HG03175 (cell line): ENCODE data around the gene PID1.

ENCODE experiments used
- ATAC-seq: cut with Tn5 transposase; IDR thresholded peaks from one replicate; pipeline ENCODE4 v1.9.1; 2021; ENCODE audit warnings: mild to moderate bottlenecking, moderate library complexity; ENCODE audit not compliant: unreplicated experiment

The PID1 gene

GRCh38 chr2:229037621-229038020 lies 233.5 kb downstream of the PID1 start:
- ATAC-seq = no peak

DNA sequence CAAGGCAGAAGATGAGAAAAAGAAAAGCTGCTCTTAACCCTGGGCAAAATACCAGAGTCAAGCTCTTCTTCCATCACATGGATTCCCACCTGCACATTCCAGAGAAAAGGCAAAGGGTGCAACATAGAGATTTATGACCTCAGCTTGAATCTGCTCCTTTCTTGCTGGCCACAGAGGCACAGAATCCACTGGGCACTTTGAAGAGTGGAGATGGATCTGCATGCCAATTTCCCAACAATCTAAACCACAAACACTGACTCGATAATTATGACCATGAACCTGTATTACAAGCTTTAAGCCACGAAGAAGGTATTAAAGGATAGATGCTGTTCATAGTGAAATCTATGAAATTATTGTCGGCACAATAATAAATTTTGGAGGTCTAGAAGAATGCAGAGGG lies 237.3 kb downstream of the PID1 start:
- no peak for ATAC-seq

GRCh38 chr2:229032608-229033234 lies 238.4 kb downstream of the PID1 start:
- ATAC-seq = no peak

GRCh38 chr2:229027353-229028105 lies 243.6 kb downstream of the PID1 start:
- ATAC-seq = no peak

GRCh38 chr2:229025653-229026052 lies 245.4 kb downstream of the PID1 start:
- ATAC-seq = no peak

GRCh38 chr2:229022652-229023051 lies 248.4 kb downstream of the PID1 start:
- ATAC-seq = no peak

DNA sequence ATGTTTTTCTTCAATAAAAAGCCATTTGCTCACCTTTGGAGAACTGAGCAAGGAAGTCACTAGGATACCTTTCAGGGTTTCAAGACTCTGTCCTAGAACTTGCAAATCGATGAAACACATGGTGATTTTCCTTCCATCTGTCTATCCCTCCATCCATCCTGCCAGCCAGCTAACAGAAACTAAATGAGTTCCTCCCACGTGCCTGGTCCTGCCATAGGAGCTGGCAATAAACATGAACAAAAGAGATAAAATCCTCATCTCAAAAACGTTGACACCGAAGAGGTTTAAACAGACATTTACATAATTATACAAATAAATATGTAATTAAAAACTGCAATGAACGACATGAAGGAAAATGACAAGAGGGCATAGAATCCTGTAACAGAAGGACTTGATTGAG lies 249.0 kb downstream of the PID1 start:
- ATAC-seq = no peak

DNA sequence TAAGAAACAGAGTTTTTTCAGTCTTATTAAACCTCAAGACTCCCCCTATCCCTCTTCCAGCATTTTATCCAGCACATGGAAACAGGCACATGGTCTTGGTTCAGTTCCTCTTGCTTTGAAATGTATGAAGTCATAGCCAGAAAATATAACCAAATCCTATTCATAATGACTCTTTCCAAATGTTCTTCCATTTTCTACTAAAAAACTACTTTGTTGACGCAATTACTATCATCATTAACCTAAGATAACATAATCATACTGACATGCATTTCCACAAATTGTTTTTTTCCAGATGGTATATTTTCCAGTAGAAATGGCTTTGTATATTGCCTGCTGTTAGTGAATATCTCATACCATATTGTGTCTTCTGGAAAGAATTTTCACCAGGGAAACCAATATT lies 261.3 kb downstream of the PID1 start:
- no peak for ATAC-seq

DNA sequence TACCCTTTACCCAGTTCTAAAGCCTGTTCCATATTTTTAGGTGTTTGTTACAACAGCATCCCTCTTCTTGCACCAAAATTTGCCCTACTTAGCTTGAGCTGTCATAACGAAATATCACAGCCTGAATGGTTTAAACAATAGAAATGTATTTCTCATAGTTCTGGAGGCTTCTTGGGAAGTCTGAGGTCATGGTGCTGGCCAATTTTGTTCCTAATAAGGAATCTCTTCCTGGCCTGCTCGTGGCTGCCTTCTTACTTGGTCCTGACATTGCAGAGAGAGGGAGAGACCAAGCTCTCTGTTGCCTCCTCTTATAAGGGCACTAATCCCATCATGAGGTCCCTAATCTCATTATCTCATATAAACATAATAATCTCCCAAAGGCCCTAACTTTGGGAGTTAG lies 267.8 kb downstream of the PID1 start:
- no peak for ATAC-seq

GRCh38 chr2:229001196-229001595 lies 269.9 kb downstream of the PID1 start:
- ATAC-seq = no peak

DNA sequence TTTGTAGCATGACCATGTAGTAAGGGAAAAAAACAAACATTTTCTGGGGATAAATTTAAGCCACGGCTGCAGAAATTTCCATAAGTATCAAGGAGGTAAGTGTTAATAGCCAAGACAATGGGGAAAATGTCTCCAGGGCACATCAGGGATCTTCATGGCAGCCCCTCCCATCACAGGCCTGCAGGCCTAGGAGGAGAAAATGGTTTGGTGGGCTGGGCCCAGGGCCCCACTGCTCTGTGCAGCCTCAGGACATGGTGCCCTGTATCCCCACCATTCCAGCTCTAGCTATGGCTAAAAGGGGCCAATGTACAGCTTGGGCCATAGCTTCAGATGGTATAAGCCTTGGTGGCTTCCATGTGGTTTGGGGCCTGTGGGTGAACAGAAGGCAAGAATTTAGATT lies 271.8 kb downstream of the PID1 start:
- ATAC-seq = no peak

DNA sequence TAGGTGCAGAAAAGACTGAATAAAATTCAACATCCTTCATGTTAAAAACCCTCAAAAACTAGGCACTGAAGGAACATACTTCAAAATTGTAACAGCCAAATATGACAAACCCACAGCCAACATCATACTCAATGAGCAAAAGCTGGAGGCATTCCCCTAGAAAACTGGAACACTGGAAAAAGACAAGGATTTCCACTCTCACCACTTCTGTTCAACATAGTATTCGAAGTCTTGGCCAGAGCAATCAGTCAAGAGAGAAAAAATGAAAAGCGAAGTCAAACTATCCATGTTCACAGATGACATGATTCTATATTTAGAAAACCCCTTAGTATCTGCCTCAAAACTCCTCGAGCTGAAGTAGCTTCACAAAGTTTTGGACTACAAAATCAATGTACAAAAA lies 282.3 kb downstream of the PID1 start:
- no peak for ATAC-seq

GRCh38 chr2:228987441-228988155 lies 283.5 kb downstream of the PID1 start:
- ATAC-seq = no peak

DNA sequence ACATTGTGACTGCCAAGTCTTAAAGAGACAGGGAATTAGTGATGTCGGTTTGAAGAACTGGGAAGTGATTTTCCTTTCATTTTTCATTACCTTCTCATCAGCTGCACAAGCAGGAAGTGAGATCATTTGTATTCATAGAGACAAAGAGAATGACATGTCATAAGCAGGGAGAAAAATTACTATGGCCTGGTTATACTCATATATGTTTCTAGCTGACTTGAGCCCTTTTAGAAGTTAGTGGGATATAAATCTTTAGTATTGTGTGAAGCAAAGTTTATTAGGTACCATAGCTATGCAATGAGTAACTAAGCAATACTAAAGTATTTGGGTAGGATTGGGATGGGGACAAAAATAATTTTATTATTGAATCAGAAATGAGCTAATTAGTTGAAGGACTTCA lies 284.1 kb downstream of the PID1 start:
- ATAC-seq = no peak

DNA sequence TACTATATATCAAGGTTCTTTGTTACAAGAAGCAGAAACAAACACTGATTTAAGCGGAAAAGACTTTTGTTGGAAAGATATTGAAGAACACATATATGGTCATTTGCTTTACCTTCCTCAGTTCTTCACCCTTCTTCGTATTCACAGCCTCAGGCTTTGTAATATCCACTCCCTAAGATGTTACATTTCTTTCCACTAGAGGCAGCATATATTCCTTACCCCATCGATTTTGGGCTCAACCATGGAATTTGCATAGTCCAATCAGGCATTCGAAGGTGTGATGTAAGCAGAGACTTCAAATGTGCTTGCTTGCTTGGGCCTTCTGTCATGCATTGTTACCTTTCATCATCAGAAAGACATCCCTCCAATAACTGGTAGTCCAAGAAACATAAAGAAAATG lies 287.4 kb downstream of the PID1 start:
- ATAC-seq = no peak

- ATAC-seq = no peak
Measured at GRCh38 chr2:228974169-228974568, 296.9 kb downstream of the PID1 start.
